WTC11 (cell line): ENCODE data around the gene FMN2. TPM values are rescaled to one million over a fixed set of nuclear protein-coding genes. Genes with fewer than 3 reads are reported as not detected.

ENCODE experiments used
- ATAC-seq: fragments of 200-7000 bp; cut with Tn5 transposase; 2 replicates; pipeline ENCODE4 v1.10.0; 2021; ENCODE audit warnings: mild to moderate bottlenecking, moderate library complexity
- CTCF ChIA-PET: fragments of 300-600 bp; sonication (Branson Sonifier 250); formaldehyde crosslinking; loops from one replicate; lab custom pipeline; 2021; ENCODE audit warnings: antibody characterized with exemption; lab: Charles Lee
- POLR2A ChIA-PET: fragments of 350-600 bp; sonication (Branson Sonifier 250); formaldehyde crosslinking; loops from one replicate; lab custom pipeline; 2021; ENCODE audit warnings: antibody characterized with exemption; lab: Charles Lee
- DNase-seq: peaks from one replicate; pipeline ENCODE4 v3.0.0; 2021; ENCODE audit warnings: low spot score
- H3K27ac Mint-ChIP-seq: 2 replicates; pipeline ENCODE4 v1.8.0; 2021; ENCODE audit warnings: mixed read lengths
- H3K27me3 Mint-ChIP-seq: 2 replicates; pipeline ENCODE4 v1.8.0; 2021; ENCODE audit warnings: low read depth, mild to moderate bottlenecking, moderate library complexity, mixed read lengths
- H3K36me3 Mint-ChIP-seq: 2 replicates; pipeline ENCODE4 v1.8.0; 2021; ENCODE audit warnings: mixed read lengths
- H3K4me1 Mint-ChIP-seq: 2 replicates; pipeline ENCODE4 v1.8.0; 2022; ENCODE audit warnings: mixed read lengths
- H3K4me3 Mint-ChIP-seq: 2 replicates; pipeline ENCODE4 v1.8.0; 2021; ENCODE audit warnings: mild to moderate bottlenecking, moderate library complexity, mixed read lengths
- H3K9me3 Mint-ChIP-seq: 2 replicates; pipeline ENCODE4 v1.8.0; 2021; ENCODE audit warnings: mixed read lengths
- CREB1 ChIP-seq: sonication (generic); formaldehyde crosslinking; IDR thresholded peaks from 2 replicates; pipeline ENCODE4 v1.8.0; 2023; ENCODE audit warnings: mild to moderate bottlenecking, missing genetic modification reagents
- FOXK1 ChIP-seq: sonication (generic); formaldehyde crosslinking; IDR thresholded peaks from 2 replicates; pipeline ENCODE4 v1.8.0; 2022; ENCODE audit warnings: mild to moderate bottlenecking, moderate library complexity, missing genetic modification reagents
- FOXP1 ChIP-seq: sonication (generic); formaldehyde crosslinking; IDR thresholded peaks from 2 replicates; pipeline ENCODE4 v1.8.0; 2022; ENCODE audit warnings: missing genetic modification reagents, mild to moderate bottlenecking, moderate library complexity, borderline replicate concordance
- GTF2I ChIP-seq: fragments of 250-450 bp; sonication (Bioruptor Pico); conservative IDR thresholded peaks from 2 replicates; pipeline ENCODE4 v1.4.0; 2021; ENCODE audit warnings: mild to moderate bottlenecking
- JUN ChIP-seq: sonication (generic); formaldehyde crosslinking; IDR thresholded peaks from 2 replicates; pipeline ENCODE4 v1.8.0; 2023; ENCODE audit warnings: mild to moderate bottlenecking, missing genetic modification reagents
- NFYB ChIP-seq: sonication (generic); formaldehyde crosslinking; conservative IDR thresholded peaks from 2 replicates; pipeline ENCODE4 v1.8.0; 2022; ENCODE audit warnings: low read depth, missing genetic modification reagents
- OVOL2 ChIP-seq: fragments of 250-450 bp; sonication (Bioruptor Pico); IDR thresholded peaks from 2 replicates; pipeline ENCODE4 v1.9.0; 2021; ENCODE audit warnings: mild to moderate bottlenecking, borderline replicate concordance
- RELA ChIP-seq: sonication (generic); formaldehyde crosslinking; IDR thresholded peaks from 2 replicates; pipeline ENCODE4 v1.8.1; 2022; ENCODE audit warnings: missing genetic modification reagents, mild to moderate bottlenecking, borderline replicate concordance
- TCF7 ChIP-seq: sonication (generic); formaldehyde crosslinking; IDR thresholded peaks from 2 replicates; pipeline ENCODE4 v1.8.0; 2022; ENCODE audit warnings: mild to moderate bottlenecking, low read depth, missing genetic modification reagents, moderate library complexity
- TP53 ChIP-seq: sonication (generic); formaldehyde crosslinking; IDR thresholded peaks from 2 replicates; pipeline ENCODE4 v1.8.1; 2023; ENCODE audit warnings: mild to moderate bottlenecking, missing genetic modification reagents
- ZNF219 ChIP-seq: sonication (generic); formaldehyde crosslinking; IDR thresholded peaks from 2 replicates; pipeline ENCODE4 v1.8.0; 2023; ENCODE audit warnings: missing genetic modification reagents, mild to moderate bottlenecking, borderline replicate concordance
- total RNA-seq: library from RNA; stranded (reverse); gene quantifications from 3 replicates; pipeline ENCODE4 v1.2.3, GENCODE V29; 2021
- TF ChIP-seq, protein P1 (sequence below): sonication (generic); formaldehyde crosslinking; IDR thresholded peaks from 2 replicates; pipeline ENCODE4 v1.8.1; 2023; ENCODE audit warnings: mild to moderate bottlenecking, missing genetic modification reagents
- TF ChIP-seq, protein P2 (sequence below): sonication (generic); formaldehyde crosslinking; IDR thresholded peaks from 2 replicates; pipeline ENCODE4 v1.8.0; 2022; ENCODE audit warnings: missing genetic modification reagents
- TF ChIP-seq, protein P3 (sequence below): sonication (generic); formaldehyde crosslinking; conservative IDR thresholded peaks from 2 replicates; pipeline ENCODE4 v1.8.1; 2022; ENCODE audit warnings: mild to moderate bottlenecking, missing genetic modification reagents
- TF ChIP-seq, protein P4 (sequence below): sonication (generic); formaldehyde crosslinking; IDR thresholded peaks from 2 replicates; pipeline ENCODE4 v1.8.1; 2023; ENCODE audit warnings: mild to moderate bottlenecking, missing genetic modification reagents, moderate library complexity
- TF ChIP-seq, protein P5 (sequence below): fragments of 250-450 bp; sonication (Bioruptor Pico); IDR thresholded peaks from 2 replicates; pipeline ENCODE4 v1.8.0; 2021; ENCODE audit warnings: mild to moderate bottlenecking
- TF ChIP-seq, protein P6 (sequence below): sonication (generic); formaldehyde crosslinking; IDR thresholded peaks from 2 replicates; pipeline ENCODE4 v1.8.1; 2022; ENCODE audit warnings: low read depth, mild to moderate bottlenecking, moderate library complexity, missing genetic modification reagents, borderline replicate concordance
- TF ChIP-seq, protein P7 (sequence below): fragments of 250-450 bp; sonication (Bioruptor Pico); IDR thresholded peaks from 2 replicates; pipeline ENCODE4 v1.9.0; 2021; ENCODE audit warnings: mild to moderate bottlenecking, borderline replicate concordance
- TF ChIP-seq, protein P8 (sequence below): sonication (generic); formaldehyde crosslinking; IDR thresholded peaks from 2 replicates; pipeline ENCODE4 v1.8.1; 2023; ENCODE audit warnings: mild to moderate bottlenecking, missing genetic modification reagents, moderate library complexity

Gene FMN2
- total RNA-seq, 1 experiment from 2014 or later, result 1.8 TPM

DNA sequence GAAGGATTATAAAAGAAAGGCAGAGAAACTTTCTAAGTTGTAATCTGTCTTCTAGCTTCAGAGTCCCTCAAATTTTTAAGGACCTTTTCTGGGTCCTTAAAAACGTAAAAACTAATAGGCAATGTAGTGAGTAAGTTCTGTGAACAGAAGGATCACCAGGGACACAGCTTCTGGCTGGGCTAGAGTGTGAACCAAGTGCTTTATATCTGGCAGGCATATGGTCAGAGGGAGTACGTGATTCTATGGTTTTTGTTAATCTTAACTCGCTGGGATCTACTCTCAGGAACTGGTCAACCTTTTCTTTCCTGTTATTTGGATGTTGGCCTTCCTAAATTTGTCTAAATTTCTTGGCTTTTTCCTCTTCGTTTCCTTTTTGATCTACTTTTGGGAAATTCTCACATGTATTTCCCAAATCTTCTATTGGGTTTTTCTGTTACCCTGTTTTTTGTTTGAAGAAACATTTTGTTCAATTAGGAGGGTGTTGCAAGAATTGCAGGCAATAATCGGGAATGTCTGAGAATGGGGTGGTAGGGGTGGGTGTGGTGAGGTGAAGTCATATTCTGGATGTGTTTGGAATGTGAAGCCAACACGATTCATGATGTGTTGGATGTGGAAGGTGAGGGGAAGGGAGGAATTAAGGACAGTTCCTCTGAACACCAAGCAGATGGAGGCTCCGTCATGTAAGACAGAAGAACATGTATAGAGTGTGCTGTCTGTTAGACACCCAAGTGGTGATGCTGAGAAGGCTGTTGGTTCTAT lies 193.2 kb downstream of the FMN2 start:
- H3K36me3 Mint-ChIP-seq, result no peaks in the 10 kb centered on the region
- TF ChIP-seq OVOL2 (CRISPR knock-in tag) (no peak), TCF7 (CRISPR knock-in tag) (no peak), RELA (CRISPR knock-in tag) (no peak)
- TF ChIP-seq, protein P1, sequence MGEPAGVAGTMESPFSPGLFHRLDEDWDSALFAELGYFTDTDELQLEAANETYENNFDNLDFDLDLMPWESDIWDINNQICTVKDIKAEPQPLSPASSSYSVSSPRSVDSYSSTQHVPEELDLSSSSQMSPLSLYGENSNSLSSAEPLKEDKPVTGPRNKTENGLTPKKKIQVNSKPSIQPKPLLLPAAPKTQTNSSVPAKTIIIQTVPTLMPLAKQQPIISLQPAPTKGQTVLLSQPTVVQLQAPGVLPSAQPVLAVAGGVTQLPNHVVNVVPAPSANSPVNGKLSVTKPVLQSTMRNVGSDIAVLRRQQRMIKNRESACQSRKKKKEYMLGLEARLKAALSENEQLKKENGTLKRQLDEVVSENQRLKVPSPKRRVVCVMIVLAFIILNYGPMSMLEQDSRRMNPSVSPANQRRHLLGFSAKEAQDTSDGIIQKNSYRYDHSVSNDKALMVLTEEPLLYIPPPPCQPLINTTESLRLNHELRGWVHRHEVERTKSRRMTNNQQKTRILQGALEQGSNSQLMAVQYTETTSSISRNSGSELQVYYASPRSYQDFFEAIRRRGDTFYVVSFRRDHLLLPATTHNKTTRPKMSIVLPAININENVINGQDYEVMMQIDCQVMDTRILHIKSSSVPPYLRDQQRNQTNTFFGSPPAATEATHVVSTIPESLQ (CRISPR knock-in tag), result no peak
- TF ChIP-seq, protein P2, sequence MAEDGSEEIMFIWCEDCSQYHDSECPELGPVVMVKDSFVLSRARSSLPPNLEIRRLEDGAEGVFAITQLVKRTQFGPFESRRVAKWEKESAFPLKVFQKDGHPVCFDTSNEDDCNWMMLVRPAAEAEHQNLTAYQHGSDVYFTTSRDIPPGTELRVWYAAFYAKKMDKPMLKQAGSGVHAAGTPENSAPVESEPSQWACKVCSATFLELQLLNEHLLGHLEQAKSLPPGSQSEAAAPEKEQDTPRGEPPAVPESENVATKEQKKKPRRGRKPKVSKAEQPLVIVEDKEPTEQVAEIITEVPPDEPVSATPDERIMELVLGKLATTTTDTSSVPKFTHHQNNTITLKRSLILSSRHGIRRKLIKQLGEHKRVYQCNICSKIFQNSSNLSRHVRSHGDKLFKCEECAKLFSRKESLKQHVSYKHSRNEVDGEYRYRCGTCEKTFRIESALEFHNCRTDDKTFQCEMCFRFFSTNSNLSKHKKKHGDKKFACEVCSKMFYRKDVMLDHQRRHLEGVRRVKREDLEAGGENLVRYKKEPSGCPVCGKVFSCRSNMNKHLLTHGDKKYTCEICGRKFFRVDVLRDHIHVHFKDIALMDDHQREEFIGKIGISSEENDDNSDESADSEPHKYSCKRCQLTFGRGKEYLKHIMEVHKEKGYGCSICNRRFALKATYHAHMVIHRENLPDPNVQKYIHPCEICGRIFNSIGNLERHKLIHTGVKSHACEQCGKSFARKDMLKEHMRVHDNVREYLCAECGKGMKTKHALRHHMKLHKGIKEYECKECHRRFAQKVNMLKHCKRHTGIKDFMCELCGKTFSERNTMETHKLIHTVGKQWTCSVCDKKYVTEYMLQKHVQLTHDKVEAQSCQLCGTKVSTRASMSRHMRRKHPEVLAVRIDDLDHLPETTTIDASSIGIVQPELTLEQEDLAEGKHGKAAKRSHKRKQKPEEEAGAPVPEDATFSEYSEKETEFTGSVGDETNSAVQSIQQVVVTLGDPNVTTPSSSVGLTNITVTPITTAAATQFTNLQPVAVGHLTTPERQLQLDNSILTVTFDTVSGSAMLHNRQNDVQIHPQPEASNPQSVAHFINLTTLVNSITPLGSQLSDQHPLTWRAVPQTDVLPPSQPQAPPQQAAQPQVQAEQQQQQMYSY (CRISPR knock-in tag), result no peak
- TF ChIP-seq, all 79 proteins: peak for 0
- ChIA-PET CTCF (no interaction called here), POLR2A (no interaction called here)
- ATAC-seq (no peak), DNase-seq (no peak)
- Mint-ChIP-seq H3K9me3 (no peaks in the 10 kb centered on the region), H3K27ac (no peak overlapping the region), H3K27me3 (no peaks in the 10 kb centered on the region; the same call in 1 of the 2 replicates), H3K4me3 (no peak overlapping the region), H3K4me1 (no peaks in the 10 kb centered on the region)

DNA sequence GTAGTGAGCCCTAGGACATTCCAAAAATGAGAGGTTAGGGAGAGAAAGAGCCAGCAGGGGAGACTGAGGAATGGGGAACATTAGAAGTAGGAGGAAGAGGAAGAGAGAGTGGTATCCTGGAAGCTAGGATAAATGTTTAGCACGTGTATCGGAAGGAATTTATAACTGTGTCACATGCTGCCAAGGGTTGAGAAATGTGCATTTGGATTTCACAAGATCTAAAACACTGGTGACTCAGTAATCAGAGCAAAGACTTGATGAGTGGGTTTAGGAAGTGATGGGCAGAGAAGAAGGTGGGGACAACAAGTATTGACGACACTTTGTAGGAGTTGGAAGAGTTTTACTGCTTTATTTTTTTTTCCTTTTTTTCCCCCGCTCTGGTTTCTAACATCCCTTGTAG lies 193.9 kb downstream of the FMN2 start:
- Mint-ChIP-seq H3K27me3 (no peaks in the 10 kb centered on the region; the same call in 1 of the 2 replicates), H3K27ac (no peak overlapping the region), H3K4me1 (no peaks in the 10 kb centered on the region), H3K4me3 (no peak overlapping the region), H3K36me3 (no peaks in the 10 kb centered on the region), H3K9me3 (no peaks in the 10 kb centered on the region)
- CTCF ChIA-PET, result no interaction called here
- DNase-seq (no peak), ATAC-seq (no peak)
- POLR2A ChIA-PET, result no interaction called here
- TF ChIP-seq, protein P3, sequence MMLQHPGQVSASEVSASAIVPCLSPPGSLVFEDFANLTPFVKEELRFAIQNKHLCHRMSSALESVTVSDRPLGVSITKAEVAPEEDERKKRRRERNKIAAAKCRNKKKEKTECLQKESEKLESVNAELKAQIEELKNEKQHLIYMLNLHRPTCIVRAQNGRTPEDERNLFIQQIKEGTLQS (CRISPR knock-in tag), result no peak
- TF ChIP-seq FOXK1 (CRISPR knock-in tag) (no peak), FOXP1 (no peak), GTF2I (no peak), OVOL2 (CRISPR knock-in tag) (no peak), CREB1 (CRISPR knock-in tag) (no peak), NFYB (CRISPR knock-in tag) (no peak), ZNF219 (CRISPR knock-in tag) (no peak), TP53 (CRISPR knock-in tag) (no peak), JUN (no peak)
- TF ChIP-seq, protein P4, sequence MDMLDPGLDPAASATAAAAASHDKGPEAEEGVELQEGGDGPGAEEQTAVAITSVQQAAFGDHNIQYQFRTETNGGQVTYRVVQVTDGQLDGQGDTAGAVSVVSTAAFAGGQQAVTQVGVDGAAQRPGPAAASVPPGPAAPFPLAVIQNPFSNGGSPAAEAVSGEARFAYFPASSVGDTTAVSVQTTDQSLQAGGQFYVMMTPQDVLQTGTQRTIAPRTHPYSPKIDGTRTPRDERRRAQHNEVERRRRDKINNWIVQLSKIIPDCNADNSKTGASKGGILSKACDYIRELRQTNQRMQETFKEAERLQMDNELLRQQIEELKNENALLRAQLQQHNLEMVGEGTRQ (CRISPR knock-in tag), result no peak
- TF ChIP-seq, protein P5, sequence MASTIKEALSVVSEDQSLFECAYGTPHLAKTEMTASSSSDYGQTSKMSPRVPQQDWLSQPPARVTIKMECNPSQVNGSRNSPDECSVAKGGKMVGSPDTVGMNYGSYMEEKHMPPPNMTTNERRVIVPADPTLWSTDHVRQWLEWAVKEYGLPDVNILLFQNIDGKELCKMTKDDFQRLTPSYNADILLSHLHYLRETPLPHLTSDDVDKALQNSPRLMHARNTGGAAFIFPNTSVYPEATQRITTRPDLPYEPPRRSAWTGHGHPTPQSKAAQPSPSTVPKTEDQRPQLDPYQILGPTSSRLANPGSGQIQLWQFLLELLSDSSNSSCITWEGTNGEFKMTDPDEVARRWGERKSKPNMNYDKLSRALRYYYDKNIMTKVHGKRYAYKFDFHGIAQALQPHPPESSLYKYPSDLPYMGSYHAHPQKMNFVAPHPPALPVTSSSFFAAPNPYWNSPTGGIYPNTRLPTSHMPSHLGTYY (CRISPR knock-in tag), result no peak
- TF ChIP-seq, protein P6, sequence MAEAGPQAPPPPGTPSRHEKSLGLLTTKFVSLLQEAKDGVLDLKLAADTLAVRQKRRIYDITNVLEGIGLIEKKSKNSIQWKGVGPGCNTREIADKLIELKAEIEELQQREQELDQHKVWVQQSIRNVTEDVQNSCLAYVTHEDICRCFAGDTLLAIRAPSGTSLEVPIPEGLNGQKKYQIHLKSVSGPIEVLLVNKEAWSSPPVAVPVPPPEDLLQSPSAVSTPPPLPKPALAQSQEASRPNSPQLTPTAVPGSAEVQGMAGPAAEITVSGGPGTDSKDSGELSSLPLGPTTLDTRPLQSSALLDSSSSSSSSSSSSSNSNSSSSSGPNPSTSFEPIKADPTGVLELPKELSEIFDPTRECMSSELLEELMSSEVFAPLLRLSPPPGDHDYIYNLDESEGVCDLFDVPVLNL (CRISPR knock-in tag), result no peak
- TF ChIP-seq, protein P7, sequence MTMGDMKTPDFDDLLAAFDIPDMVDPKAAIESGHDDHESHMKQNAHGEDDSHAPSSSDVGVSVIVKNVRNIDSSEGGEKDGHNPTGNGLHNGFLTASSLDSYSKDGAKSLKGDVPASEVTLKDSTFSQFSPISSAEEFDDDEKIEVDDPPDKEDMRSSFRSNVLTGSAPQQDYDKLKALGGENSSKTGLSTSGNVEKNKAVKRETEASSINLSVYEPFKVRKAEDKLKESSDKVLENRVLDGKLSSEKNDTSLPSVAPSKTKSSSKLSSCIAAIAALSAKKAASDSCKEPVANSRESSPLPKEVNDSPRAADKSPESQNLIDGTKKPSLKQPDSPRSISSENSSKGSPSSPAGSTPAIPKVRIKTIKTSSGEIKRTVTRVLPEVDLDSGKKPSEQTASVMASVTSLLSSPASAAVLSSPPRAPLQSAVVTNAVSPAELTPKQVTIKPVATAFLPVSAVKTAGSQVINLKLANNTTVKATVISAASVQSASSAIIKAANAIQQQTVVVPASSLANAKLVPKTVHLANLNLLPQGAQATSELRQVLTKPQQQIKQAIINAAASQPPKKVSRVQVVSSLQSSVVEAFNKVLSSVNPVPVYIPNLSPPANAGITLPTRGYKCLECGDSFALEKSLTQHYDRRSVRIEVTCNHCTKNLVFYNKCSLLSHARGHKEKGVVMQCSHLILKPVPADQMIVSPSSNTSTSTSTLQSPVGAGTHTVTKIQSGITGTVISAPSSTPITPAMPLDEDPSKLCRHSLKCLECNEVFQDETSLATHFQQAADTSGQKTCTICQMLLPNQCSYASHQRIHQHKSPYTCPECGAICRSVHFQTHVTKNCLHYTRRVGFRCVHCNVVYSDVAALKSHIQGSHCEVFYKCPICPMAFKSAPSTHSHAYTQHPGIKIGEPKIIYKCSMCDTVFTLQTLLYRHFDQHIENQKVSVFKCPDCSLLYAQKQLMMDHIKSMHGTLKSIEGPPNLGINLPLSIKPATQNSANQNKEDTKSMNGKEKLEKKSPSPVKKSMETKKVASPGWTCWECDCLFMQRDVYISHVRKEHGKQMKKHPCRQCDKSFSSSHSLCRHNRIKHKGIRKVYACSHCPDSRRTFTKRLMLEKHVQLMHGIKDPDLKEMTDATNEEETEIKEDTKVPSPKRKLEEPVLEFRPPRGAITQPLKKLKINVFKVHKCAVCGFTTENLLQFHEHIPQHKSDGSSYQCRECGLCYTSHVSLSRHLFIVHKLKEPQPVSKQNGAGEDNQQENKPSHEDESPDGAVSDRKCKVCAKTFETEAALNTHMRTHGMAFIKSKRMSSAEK (CRISPR knock-in tag), result no peak
- TF ChIP-seq, protein P8, sequence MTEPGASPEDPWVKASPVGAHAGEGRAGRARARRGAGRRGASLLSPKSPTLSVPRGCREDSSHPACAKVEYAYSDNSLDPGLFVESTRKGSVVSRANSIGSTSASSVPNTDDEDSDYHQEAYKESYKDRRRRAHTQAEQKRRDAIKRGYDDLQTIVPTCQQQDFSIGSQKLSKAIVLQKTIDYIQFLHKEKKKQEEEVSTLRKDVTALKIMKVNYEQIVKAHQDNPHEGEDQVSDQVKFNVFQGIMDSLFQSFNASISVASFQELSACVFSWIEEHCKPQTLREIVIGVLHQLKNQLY (CRISPR knock-in tag), result no peak
